ENCODE measurements around the gene KCNH6. TPM values are rescaled to one million over a fixed set of nuclear protein-coding genes. Genes with fewer than 3 reads are reported as not detected.

KCNH6 gene
- total RNA-seq, 3 donors from 2014 or later (not counting 1 experiment from before 2014, with no cell fraction given), result not detected

GRCh38 chr17:63544467-63545301 is 21.5 kb downstream of the KCNH6 start:
- WGBS (ENCODE audit: insufficient coverage), result 92% methylated on average over 13 of the region's 13 CpGs
- TF ChIP-seq CTCF (IDR thresholded peaks at IDR 0.05), result no peak
- Histone ChIP-seq H3K36me3 (ENCODE audit: control insufficient read depth, insufficient read depth, low read length) (no peaks in the 10 kb centered on the region), H3K27me3 (ENCODE audit: control insufficient read depth, insufficient read depth, low read length) (no peaks in the 10 kb centered on the region), H3K4me1 (ENCODE audit: control insufficient read depth, insufficient read depth, low read length) (peaks cover 7% of the 10 kb centered on the region), H3K4me3 (ENCODE audit: low read length) (no peak overlapping the region), H3K27ac (ENCODE audit: low read length) (no peak overlapping the region), H3K9me3 (ENCODE audit: control insufficient read depth, insufficient read depth, low read length) (no peaks in the 10 kb centered on the region)
- Mint-ChIP-seq H3K36me3 (no peaks in the 10 kb centered on the region), H3K27me3 (ENCODE audit: low read depth in 2 of 2) (peaks cover 4 to 5% of the 10 kb centered on the region in 2 donors), H3K4me3 (no peak overlapping the region), H3K9me3 (no peaks in the 10 kb centered on the region), H3K27ac (no peak overlapping the region), H3K4me1 (peaks cover 0 to 3% of the 10 kb centered on the region in 2 donors)
- DNase-seq (no peak), ATAC-seq (no peak)
- intact Hi-C loops (cut with micrococcal nuclease), result no loop called here

GRCh38 chr17:63546308-63547082 is 23.3 kb downstream of the KCNH6 start:
- WGBS (ENCODE audit: insufficient coverage), result over 99% methylated on average over 8 of the region's 9 CpGs
- no peak overlapping the region for H3K27ac ChIP-seq (ENCODE audit: low read length)

GRCh38 chr17:63547083-63547523 is 23.9 kb downstream of the KCNH6 start:
- DNase-seq (no peak), ATAC-seq (no peak)
- Histone ChIP-seq H3K27ac (ENCODE audit: low read length) (no peak overlapping the region), H3K36me3 (ENCODE audit: control insufficient read depth, insufficient read depth, low read length) (no peaks in the 10 kb centered on the region), H3K4me3 (ENCODE audit: low read length) (no peak overlapping the region), H3K27me3 (ENCODE audit: control insufficient read depth, insufficient read depth, low read length) (no peaks in the 10 kb centered on the region), H3K4me1 (ENCODE audit: control insufficient read depth, insufficient read depth, low read length) (peaks cover 19% of the 10 kb centered on the region), H3K9me3 (ENCODE audit: control insufficient read depth, insufficient read depth, low read length) (no peaks in the 10 kb centered on the region)
- Mint-ChIP-seq H3K27ac (no peak overlapping the region), H3K4me1 (peaks cover 11 to 23% of the 10 kb centered on the region in 2 donors), H3K27me3 (ENCODE audit: low read depth in 2 of 2) (no peaks in the 10 kb centered on the region), H3K4me3 (no peak overlapping the region), H3K36me3 (no peaks in the 10 kb centered on the region), H3K9me3 (no peaks in the 10 kb centered on the region)
- WGBS (ENCODE audit: insufficient coverage), result 98% methylated on average over 3 of the region's 5 CpGs
- TF ChIP-seq CTCF (IDR thresholded peaks at IDR 0.05), result no peak
- intact Hi-C loops (cut with micrococcal nuclease), result no loop called here

More at GRCh38 chr17:63546308-63547082, 23.3 kb downstream of the KCNH6 start:
- Mint-ChIP-seq H3K36me3 (no peaks in the 10 kb centered on the region), H3K27me3 (ENCODE audit: low read depth in 2 of 2) (no peaks in the 10 kb centered on the region), H3K27ac (no peak overlapping the region), H3K9me3 (no peaks in the 10 kb centered on the region), H3K4me1 (peaks cover 5 to 17% of the 10 kb centered on the region in 2 donors), H3K4me3 (no peak overlapping the region)
- intact Hi-C loops (cut with micrococcal nuclease), result no loop called here
- DNase-seq, result no peak
- Histone ChIP-seq H3K4me1 (ENCODE audit: control insufficient read depth, insufficient read depth, low read length) (peaks cover 13% of the 10 kb centered on the region), H3K36me3 (ENCODE audit: control insufficient read depth, insufficient read depth, low read length) (no peaks in the 10 kb centered on the region), H3K9me3 (ENCODE audit: control insufficient read depth, insufficient read depth, low read length) (no peaks in the 10 kb centered on the region), H3K27me3 (ENCODE audit: control insufficient read depth, insufficient read depth, low read length) (no peaks in the 10 kb centered on the region), H3K4me3 (ENCODE audit: low read length) (no peak overlapping the region)
- ATAC-seq, result no peak
- no peak for TF ChIP-seq CTCF (IDR thresholded peaks at IDR 0.05)
